Epidermal melanocyte (primary cell): ENCODE data around the gene ADAMTS2.

ENCODE experiments used
- DNase-seq: peaks from one replicate; pipeline ENCODE4 v3.0.0; 2011; ENCODE audit warnings: low spot score; ENCODE audit not compliant: insufficient read length

Gene ADAMTS2

GRCh38 chr5:179345433-179346321, at the start of gene ADAMTS2:
TSS of gene ADAMTS2 (minus strand) at chr5:179345461. CDS start at chr5:179345328, 133 bp downstream.
- DNase-seq, result peak; percentile 68

- DNase-seq, result no peak
Observed at GRCh38 chr5:179393078-179393477, 47.8 kb upstream of the ADAMTS2 start.

- DNase-seq, result no peak
Observed at GRCh38 chr5:179387151-179388110, 42.2 kb upstream of the ADAMTS2 start.

GRCh38 chr5:179385914-179386313, 40.7 kb upstream of the ADAMTS2 start:
- no peak for DNase-seq

GRCh38 chr5:179382486-179382885, 37.2 kb upstream of the ADAMTS2 start:
- DNase-seq, result no peak

- DNase-seq, result no peak
Observed at GRCh38 chr5:179381691-179382090, 36.4 kb upstream of the ADAMTS2 start.

GRCh38 chr5:179380211-179381035, 35.2 kb upstream of the ADAMTS2 start:
- no peak for DNase-seq

- DNase-seq, result no peak
Observed at GRCh38 chr5:179379321-179379890, 34.1 kb upstream of the ADAMTS2 start.

- DNase-seq, result peak; percentile 31
Observed at GRCh38 chr5:179378441-179379271, 33.4 kb upstream of the ADAMTS2 start.

GRCh38 chr5:179378116-179378440, 32.8 kb upstream of the ADAMTS2 start:
- DNase-seq, result no peak

GRCh38 chr5:179377421-179378115, 32.3 kb upstream of the ADAMTS2 start:
- no peak for DNase-seq

- DNase-seq, result no peak
Observed at GRCh38 chr5:179376701-179377420, 31.6 kb upstream of the ADAMTS2 start.

- no peak for DNase-seq
Observed at GRCh38 chr5:179375831-179376365, 30.6 kb upstream of the ADAMTS2 start.

- DNase-seq, result no peak
Observed at GRCh38 chr5:179375236-179375685, 30.0 kb upstream of the ADAMTS2 start.

- no peak for DNase-seq
Observed at GRCh38 chr5:179374506-179375235, 29.4 kb upstream of the ADAMTS2 start.

- DNase-seq, result no peak
Observed at GRCh38 chr5:179373961-179374505, 28.8 kb upstream of the ADAMTS2 start.
